Aorta (tissue), 5 donors: ENCODE results near the gene ULBP2. TPM values are rescaled to one million over a fixed set of nuclear protein-coding genes. Genes with fewer than 3 reads are reported as not detected.
"Not testable (repeated sequence)": the region's sequence is repeated elsewhere in the genome, so short reads cannot be mapped to it uniquely, and the experiment has no call there.

Experiments
- ATAC-seq: fragments of 200-7000 bp; cut with Tn5 transposase; one replicate; pipeline ENCODE4 v1.9.1; 2022; ENCODE audit warnings: moderate library complexity; ENCODE audit not compliant: low FRiP score
- DNase-seq, 2 donors: peaks; one replicate each; pipeline ENCODE4 v3.0.0-alpha.2; 2020
- H3K27ac ChIP-seq, 2 donors: one replicate each; pipeline ENCODE4 v1.5.1; 2013; ENCODE audit warnings: low read length in 2 of 2, mild to moderate bottlenecking in 2 of 2, moderate library complexity in 2 of 2, control low read depth in 1 of 2, inconsistent platforms in 1 of 2, low read depth in 1 of 2
- H3K27me3 ChIP-seq, 2 donors: one replicate each; pipeline ENCODE4 v1.6.1; 2013; ENCODE audit warnings: control low read depth in 1 of 2, low read length in 1 of 2, mild to moderate bottlenecking in 1 of 2, moderate library complexity in 1 of 2; ENCODE audit not compliant: insufficient read depth in 2 of 2, control insufficient read depth in 1 of 2
- H3K36me3 ChIP-seq, 2 donors: one replicate each; pipeline ENCODE4 v1.6.1; 2013; ENCODE audit warnings: control low read depth in 1 of 2, low read length in 1 of 2, mild to moderate bottlenecking in 1 of 2; ENCODE audit not compliant: insufficient read depth in 2 of 2, control insufficient read depth in 1 of 2
- H3K4me1 ChIP-seq, 2 donors: one replicate each; pipeline ENCODE4 v1.6.1; 2013; ENCODE audit warnings: low read length in 2 of 2, control low read depth in 1 of 2, mild to moderate bottlenecking in 1 of 2, moderate library complexity in 1 of 2; ENCODE audit not compliant: insufficient read depth in 2 of 2, control insufficient read depth in 1 of 2
- H3K4me3 ChIP-seq, 2 donors: one replicate each; pipeline ENCODE4 v1.5.1; 2013; ENCODE audit warnings: low read length in 2 of 2, control low read depth in 1 of 2, mild to moderate bottlenecking in 1 of 2
- H3K9me3 ChIP-seq: one replicate; pipeline ENCODE4 v1.6.1; 2013; ENCODE audit warnings: mild to moderate bottlenecking, low read length; ENCODE audit not compliant: control insufficient read depth
- WGBS, 2 donors: extraction: QIAGEN DNeasy Blood & Tissue Kit; methylation state at CpG; one replicate each; pipeline ENCODE4 v1.1.7; 2013; 5-methylcytosine and 5-hydroxymethylcytosine counted together
- intact Hi-C, 2 donors: fragments of 100-400 bp; cut with DNase I; formaldehyde crosslinking; loops; one replicate each; pipeline versions ENCODE4 v1.14.2 to v1.15.0; 2022
- polyA plus RNA-seq, 2 donors: library from polyadenylated mRNA; stranded (reverse); fragments of 200-250 nt; gene quantifications; one replicate each; pipeline ENCODE4 v1.2.3, GENCODE V29; 2013
- total RNA-seq, 2 donors: library from RNA; stranded (reverse); fragmentation: NEBNext Ultra II Directional; extraction: Animal tissue kit (Norgen Biotek cat#: 25700); gene quantifications; one replicate each; pipeline ENCODE4 v1.2.1, GENCODE V29; 2021
- donor health status: healthy with polysubstance abuse.
- donor health status: Bipolar disorder and iron deficiency.
- donor health status: DM: no; HTN: no; CAD: no.
- donor health status: DM: no; HTN: no; CAD: no.
- donor health status: DM: yes; HTN: yes; CAD: no.

Gene ULBP2
- total and polyA plus RNA-seq, 4 donors, result 0.36 to 0.68 (median 0.66) TPM; not detected in 1

GRCh38 chr6:149985481-149985937 lies 43.7 kb downstream of the ULBP2 start:
- Histone ChIP-seq H3K9me3 (peaks cover 6% of the 10 kb centered on the region), H3K4me3 (no peak overlapping the region), H3K4me1 (no peaks in the 10 kb centered on the region), H3K27ac (no peak overlapping the region), H3K36me3 (no peaks in the 10 kb centered on the region), H3K27me3 (peaks cover 0 to 5% of the 10 kb centered on the region in 2 donors)
- DNase-seq (no peak), ATAC-seq (no peak)
- 8 to 21% methylated on average over 5 of the region's 5 CpGs for WGBS, 2 donors
- intact Hi-C loops, result no loop called here

DNA sequence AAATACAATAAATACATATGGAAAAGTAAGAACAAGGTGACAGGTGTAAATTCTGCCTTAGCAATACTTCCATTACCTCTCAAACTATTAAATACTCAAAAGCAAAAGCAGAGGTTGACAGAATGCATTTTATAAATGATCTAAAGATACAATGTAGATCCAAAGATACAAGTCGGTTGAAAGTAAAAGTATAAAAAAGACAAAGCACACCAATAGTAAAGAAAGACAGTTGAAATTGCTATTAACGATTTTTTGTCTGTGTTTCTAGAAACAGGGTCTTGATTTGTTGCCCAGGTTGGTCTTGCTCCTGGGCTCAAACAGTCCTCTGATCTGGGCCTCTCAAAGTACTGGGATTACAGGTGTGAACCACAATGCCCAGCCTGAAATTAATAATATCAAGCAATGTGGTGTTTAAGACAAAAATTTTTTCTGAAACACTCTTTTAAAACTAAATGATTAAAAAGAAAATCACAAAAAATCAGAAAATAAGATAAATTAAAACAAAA lies 45.8 kb downstream of the ULBP2 start:
- H3K27ac ChIP-seq, result no peak overlapping the region
- intact Hi-C loops, result no loop called here

GRCh38 chr6:149988550-149989346 lies 46.9 kb downstream of the ULBP2 start:
- DNase-seq, result no peak
- Histone ChIP-seq H3K36me3 (no peaks in the 10 kb centered on the region), H3K27ac (no peak overlapping the region), H3K27me3 (peaks cover 0 to 5% of the 10 kb centered on the region in 2 donors), H3K4me3 (no peak overlapping the region), H3K9me3 (peaks cover 6% of the 10 kb centered on the region), H3K4me1 (no peaks in the 10 kb centered on the region)
- intact Hi-C loops, result no loop called here
- ATAC-seq, result no peak
- 7 to 9% methylated on average over 17 of the region's 17 CpGs for WGBS, 2 donors

More for the DNA sequence above, 45.8 kb downstream of the ULBP2 start:
- Histone ChIP-seq H3K27me3 (peaks cover 0 to 5% of the 10 kb centered on the region in 2 donors), H3K36me3 (no peaks in the 10 kb centered on the region), H3K4me1 (no peaks in the 10 kb centered on the region), H3K9me3 (peaks cover 6% of the 10 kb centered on the region), H3K4me3 (no peak overlapping the region)
- WGBS, 2 donors, result 37 to 51% methylated on average over 2 of the region's 2 CpGs
- no peak for ATAC-seq
- DNase-seq, result no peak

DNA sequence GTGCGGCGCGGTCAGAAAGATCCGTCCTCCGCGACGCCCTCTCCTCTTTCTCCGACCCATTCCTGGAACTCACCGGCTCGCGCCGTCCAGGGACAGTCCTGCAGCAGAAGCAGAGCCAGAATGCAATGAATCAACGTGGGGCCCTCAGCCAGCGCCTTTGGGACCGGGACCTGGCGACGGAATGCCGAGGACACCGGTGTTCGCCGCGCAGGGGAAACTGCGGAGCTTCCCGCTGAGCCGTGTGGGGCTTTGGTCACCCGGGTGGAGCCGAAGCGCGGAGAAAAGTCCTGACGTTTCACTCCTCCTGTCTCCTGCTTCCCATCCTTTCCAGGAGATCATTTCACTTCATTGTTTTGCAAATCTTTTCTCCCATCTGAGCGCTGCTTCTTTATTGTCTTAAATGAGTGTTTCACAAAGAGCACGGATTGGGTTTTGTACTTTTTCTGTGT lies 48.4 kb downstream of the ULBP2 start:
- H3K9me3 ChIP-seq, result peaks cover 6% of the 10 kb centered on the region
- WGBS, 2 donors, result 1 to 4% methylated on average over 32 of the region's 32 CpGs
- no peak overlapping the region for H3K27ac ChIP-seq
- intact Hi-C loops, result no loop called here
- no peaks in the 10 kb centered on the region for H3K4me1 ChIP-seq
- H3K4me3 ChIP-seq, result no peak overlapping the region
- no peak for DNase-seq
- H3K36me3 ChIP-seq, result no peaks in the 10 kb centered on the region
- ATAC-seq, result peak; percentile 50
- H3K27me3 ChIP-seq, result peaks cover 0 to 4% of the 10 kb centered on the region in 2 donors

DNA sequence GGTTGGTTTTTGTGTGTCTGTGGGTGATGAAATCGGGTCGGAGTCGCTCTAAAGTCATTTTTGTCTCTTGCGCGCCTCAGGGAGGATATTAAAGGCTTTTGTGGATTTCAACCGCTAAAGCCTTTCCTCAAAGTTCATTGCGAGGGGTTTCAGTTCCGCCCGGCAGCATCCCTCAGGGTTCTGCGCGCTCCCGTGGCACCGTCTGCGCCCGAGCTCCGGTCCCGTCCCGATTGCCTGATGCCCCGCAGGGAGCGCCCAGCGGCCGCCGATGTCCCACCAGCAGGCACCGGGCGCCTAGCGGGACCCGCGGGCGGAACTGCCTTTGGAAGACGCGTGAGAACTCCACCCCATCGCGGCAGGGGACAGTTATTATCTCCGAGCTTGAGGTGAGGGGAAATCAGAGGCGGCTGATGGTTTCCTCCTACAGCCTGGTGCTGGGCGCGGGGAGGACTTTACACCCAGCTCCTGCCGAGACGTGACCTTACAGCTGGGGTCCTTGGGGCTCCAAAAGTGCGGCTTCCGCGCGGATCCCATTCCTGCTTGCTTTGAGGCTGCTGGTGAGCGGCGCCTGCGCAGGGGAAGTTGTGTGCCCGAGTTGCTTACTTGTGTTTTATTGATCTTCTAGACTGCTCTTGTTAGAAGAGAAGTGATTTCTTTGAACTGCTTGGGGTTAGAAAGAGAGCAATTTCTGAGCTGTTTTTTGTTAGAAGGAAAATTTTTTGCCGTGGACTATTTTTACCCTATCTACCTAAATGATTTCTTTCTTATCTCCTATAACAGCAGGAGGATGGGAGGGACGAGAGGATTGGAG lies 49.1 kb downstream of the ULBP2 start:
- WGBS, 2 donors, result 3% methylated on average over 49 of the region's 49 CpGs
- peaks cover 0 to 1% of the 10 kb centered on the region in 2 donors for H3K27me3 ChIP-seq
- H3K4me3 ChIP-seq, result no peak overlapping the region
- no peaks in the 10 kb centered on the region for H3K36me3 ChIP-seq
- no peaks in the 10 kb centered on the region for H3K4me1 ChIP-seq
- H3K9me3 ChIP-seq, result peaks cover 6% of the 10 kb centered on the region
- H3K27ac ChIP-seq, result no peak overlapping the region
- no peak for DNase-seq
- ATAC-seq, result no peak
- intact Hi-C loops, result no loop called here

DNA sequence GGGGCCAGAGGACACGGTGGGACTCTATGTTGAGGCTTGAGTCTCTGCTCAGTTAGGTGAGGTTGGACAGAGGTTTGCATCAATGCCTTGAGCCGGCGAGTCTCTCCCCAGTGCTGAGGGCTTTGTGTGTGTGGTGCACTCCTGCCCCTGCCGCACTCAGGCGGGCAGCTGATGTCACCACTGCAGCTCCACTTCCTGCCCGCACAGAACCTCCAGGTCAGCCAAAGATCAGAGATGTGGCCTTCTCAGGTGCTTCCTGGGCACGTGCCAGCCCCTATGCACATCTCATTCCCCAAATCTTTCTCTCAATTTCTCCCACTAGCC lies 49.6 kb downstream of the ULBP2 start:
- H3K27me3 ChIP-seq, H3K27ac ChIP-seq, H3K4me3 ChIP-seq, intact Hi-C loops, H3K36me3 ChIP-seq, H3K4me1 ChIP-seq, DNase-seq, H3K9me3 ChIP-seq: not testable (repeated sequence)
- 4 to 7% methylated on average over 6 to 7 of the region's 7 CpGs for WGBS, 2 donors
- peak; percentile 31 for ATAC-seq

GRCh38 chr6:149991838-149992237 lies 50.0 kb downstream of the ULBP2 start:
- Histone ChIP-seq H3K9me3 (peaks cover 6% of the 10 kb centered on the region), H3K4me1 (no peaks in the 10 kb centered on the region), H3K27me3 (no peaks in the 10 kb centered on the region), H3K4me3 (no peak overlapping the region), H3K36me3 (no peaks in the 10 kb centered on the region), H3K27ac (no peak overlapping the region)
- no peak for ATAC-seq
- intact Hi-C loops, result no loop called here
- DNase-seq, result no peak
- WGBS, 2 donors, result 41 to 43% methylated on average over 4 of the region's 4 CpGs

GRCh38 chr6:149995235-149995750 lies 53.5 kb downstream of the ULBP2 start:
- DNase-seq, result no peak
- no peak for ATAC-seq
- WGBS, 2 donors, result 72 to 73% methylated on average over 6 of the region's 6 CpGs
- Histone ChIP-seq H3K27me3 (peaks cover 0 to 2% of the 10 kb centered on the region in 2 donors), H3K36me3 (no peaks in the 10 kb centered on the region), H3K4me1 (no peaks in the 10 kb centered on the region), H3K4me3 (no peak overlapping the region), H3K27ac (no peak overlapping the region), H3K9me3 (peaks cover 2% of the 10 kb centered on the region)
- intact Hi-C loops, result no loop called here
